ENCODE measurements around the gene CDC16. TPM values are rescaled to one million over a fixed set of nuclear protein-coding genes. Genes with fewer than 3 reads are reported as not detected.
A peak's percentile ranks its signal among the peaks of the same experiment; 100 is the strongest.

CDC16 gene
- total RNA-seq, 6 experiments from 2014 or later = 73.0 to 90.1 (median 82.3) TPM

DNA sequence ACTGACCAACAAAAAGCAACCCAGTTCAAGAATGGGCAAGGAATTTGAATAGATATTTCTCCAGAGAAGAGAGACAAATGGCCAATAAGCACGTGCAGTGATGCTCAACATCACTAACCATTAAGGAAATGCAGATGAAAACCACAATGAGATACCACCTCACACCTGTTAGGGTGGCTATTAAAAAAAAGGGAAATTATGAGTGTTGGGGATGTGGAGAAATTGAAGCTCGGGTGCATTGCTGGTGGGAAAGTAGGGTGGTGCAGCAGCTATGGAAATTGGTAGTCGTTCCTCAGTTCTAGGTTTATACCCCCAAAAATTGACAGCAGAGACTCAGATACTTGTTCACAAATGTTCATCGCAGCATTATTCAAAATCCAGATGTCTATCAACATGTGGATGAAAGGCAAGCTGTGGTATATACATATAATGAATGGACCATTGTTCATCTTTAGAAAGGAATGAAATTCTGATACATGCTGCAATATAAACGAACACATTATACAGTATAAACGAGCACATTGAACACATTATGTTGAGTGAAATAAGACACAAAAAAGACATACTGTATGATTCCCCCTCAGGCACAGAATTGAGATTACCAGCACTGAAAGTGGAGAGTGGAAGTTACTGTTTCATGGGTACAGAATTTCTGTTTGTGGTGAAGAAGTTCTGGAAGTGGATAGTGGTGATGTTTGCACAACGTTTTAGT lies 80.5 kb downstream of the CDC16 start:
- peaks cover 60% of the 10 kb centered on the region for H3K4me1 Mint-ChIP-seq (ENCODE audit: low read depth)
- TF ChIP-seq, protein P1, sequence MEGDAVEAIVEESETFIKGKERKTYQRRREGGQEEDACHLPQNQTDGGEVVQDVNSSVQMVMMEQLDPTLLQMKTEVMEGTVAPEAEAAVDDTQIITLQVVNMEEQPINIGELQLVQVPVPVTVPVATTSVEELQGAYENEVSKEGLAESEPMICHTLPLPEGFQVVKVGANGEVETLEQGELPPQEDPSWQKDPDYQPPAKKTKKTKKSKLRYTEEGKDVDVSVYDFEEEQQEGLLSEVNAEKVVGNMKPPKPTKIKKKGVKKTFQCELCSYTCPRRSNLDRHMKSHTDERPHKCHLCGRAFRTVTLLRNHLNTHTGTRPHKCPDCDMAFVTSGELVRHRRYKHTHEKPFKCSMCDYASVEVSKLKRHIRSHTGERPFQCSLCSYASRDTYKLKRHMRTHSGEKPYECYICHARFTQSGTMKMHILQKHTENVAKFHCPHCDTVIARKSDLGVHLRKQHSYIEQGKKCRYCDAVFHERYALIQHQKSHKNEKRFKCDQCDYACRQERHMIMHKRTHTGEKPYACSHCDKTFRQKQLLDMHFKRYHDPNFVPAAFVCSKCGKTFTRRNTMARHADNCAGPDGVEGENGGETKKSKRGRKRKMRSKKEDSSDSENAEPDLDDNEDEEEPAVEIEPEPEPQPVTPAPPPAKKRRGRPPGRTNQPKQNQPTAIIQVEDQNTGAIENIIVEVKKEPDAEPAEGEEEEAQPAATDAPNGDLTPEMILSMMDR (IDR thresholded peaks at IDR 0.05) = no peak; the same call in 1 of the 2 replicates
- no peaks in the 10 kb centered on the region for H3K9me3 Mint-ChIP-seq
- H3K27ac Mint-ChIP-seq = peak overlapping the region; percentile 80
- DNase-seq = no peak
- peaks cover 3% of the 10 kb centered on the region for H3K27me3 Mint-ChIP-seq (ENCODE audit: insufficient read depth)
- H3K4me3 Mint-ChIP-seq = peak overlapping the region; percentile 92
- H3K36me3 Mint-ChIP-seq (ENCODE audit: low read depth) = peaks cover 17% of the 10 kb centered on the region

DNA sequence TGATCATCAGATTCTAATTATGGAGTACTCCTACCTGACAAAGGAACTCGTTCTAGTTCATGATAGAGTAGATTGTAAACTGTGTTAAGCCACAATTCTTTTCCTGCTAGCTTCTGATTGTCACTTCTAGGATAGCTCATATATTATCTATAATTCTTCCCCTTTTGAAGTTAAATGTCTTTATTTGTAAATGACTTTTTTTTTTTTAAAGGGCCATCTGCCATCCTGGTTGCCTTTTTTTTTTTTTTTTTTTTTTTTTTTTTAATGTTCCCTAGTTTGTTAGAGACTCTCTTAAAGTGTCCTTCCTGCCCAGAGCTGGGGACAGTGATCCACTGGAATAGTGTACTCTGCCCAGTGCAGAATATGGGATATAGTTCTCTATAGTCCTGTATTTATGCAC lies 83.9 kb downstream of the CDC16 start:
- no peak for DNase-seq
- Mint-ChIP-seq H3K9me3 (no peaks in the 10 kb centered on the region), H3K4me3 (peak overlapping the region; percentile 54), H3K36me3 (ENCODE audit: low read depth) (peaks cover 42% of the 10 kb centered on the region), H3K4me1 (ENCODE audit: low read depth) (peaks cover 58% of the 10 kb centered on the region), H3K27me3 (ENCODE audit: insufficient read depth) (peaks cover 3% of the 10 kb centered on the region), H3K27ac (peak overlapping the region; percentile 73)
- TF ChIP-seq, protein P1 (IDR thresholded peaks at IDR 0.05) = no peak

DNA sequence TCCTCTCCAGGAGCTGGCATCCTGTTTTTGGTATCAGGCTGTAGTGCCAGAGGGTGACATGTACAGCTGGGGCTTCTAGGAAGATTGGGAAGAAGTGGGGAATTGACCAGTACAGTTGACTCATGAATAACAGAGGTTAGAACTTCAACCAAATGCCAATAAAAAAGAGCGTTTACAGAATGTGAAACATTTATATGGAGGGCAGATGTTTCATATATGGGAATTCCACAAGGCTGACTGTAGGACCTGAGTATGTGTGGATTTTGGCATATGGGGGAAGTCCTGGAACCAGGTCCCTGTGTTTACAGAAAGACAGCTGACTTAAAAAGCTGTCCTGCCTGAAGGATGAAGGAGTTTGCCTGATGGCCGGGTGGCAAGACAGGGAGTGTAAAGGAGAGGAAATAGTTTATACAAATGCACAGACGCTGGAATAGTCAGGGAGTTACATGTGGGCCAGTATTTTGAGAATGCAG lies 84.8 kb downstream of the CDC16 start:
- Mint-ChIP-seq H3K4me1 (ENCODE audit: low read depth) (peaks cover 53% of the 10 kb centered on the region), H3K27me3 (ENCODE audit: insufficient read depth) (peaks cover 3% of the 10 kb centered on the region), H3K4me3 (peak overlapping the region; percentile 61), H3K9me3 (no peaks in the 10 kb centered on the region), H3K27ac (peak overlapping the region; percentile 73), H3K36me3 (ENCODE audit: low read depth) (peaks cover 48% of the 10 kb centered on the region)
- DNase-seq = peak; percentile 82
- TF ChIP-seq, protein P1 (IDR thresholded peaks at IDR 0.05) = no peak

DNA sequence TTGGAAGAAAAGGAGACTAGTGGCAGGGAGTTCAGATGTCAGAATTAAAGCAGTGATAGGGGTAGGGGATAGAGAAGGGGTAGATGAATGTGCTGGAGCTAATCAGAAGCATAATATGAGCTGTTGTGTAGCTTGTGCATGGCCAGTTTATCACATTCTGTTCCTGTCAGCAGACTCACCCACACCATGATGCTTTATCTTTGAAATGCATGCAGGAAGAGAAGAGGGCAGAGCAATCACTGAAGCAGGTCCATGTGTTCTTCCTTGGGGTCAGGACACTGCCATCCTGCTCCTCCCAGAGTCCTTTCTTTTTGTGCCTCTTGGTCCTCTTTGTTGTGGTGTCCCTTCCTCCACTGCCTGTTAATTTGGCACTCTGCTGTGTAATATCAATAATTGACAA lies 85.4 kb downstream of the CDC16 start:
- TF ChIP-seq, protein P1 (IDR thresholded peaks at IDR 0.05) = no peak
- H3K27ac Mint-ChIP-seq = peak overlapping the region; percentile 73
- no peaks in the 10 kb centered on the region for H3K9me3 Mint-ChIP-seq
- H3K36me3 Mint-ChIP-seq (ENCODE audit: low read depth) = peaks cover 49% of the 10 kb centered on the region
- H3K27me3 Mint-ChIP-seq (ENCODE audit: insufficient read depth) = no peaks in the 10 kb centered on the region; the same call in 1 of the 2 replicates
- H3K4me3 Mint-ChIP-seq = peak overlapping the region; percentile 61
- peaks cover 50% of the 10 kb centered on the region for H3K4me1 Mint-ChIP-seq (ENCODE audit: low read depth)
- no peak for DNase-seq

DNA sequence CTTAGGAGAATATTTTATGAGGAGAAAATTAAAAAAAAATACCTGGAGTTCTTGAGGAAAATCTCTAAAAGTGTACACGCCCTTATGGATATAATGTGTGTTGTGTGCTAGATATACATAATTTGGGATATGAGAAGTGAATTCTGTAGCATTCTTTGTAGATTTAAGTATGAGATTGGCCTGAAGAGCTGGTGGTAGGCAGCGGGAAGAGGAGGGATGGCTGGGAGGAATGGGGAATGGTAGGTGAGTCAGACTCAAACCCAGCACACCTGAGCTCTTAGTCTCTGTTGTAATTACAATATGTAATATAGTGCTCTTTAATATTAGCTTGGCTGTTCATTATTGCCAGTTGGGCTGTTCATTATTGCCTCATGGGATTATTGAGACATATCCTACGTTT lies 86.6 kb downstream of the CDC16 start:
- DNase-seq = no peak
- Mint-ChIP-seq H3K36me3 (ENCODE audit: low read depth) (peaks cover 56% of the 10 kb centered on the region), H3K9me3 (no peaks in the 10 kb centered on the region), H3K27ac (no peak overlapping the region), H3K4me1 (ENCODE audit: low read depth) (peaks cover 49% of the 10 kb centered on the region), H3K4me3 (no peak overlapping the region), H3K27me3 (ENCODE audit: insufficient read depth) (no peaks in the 10 kb centered on the region; the same call in 1 of the 2 replicates)
- TF ChIP-seq, protein P1 (IDR thresholded peaks at IDR 0.05) = no peak

Small RNAs within 50 kb of the gene (microRNA-seq; reads per million reads assigned to microRNA genes)
- not detected for gene MIR4502
- not detected for gene MIR548AR

Other genes with a start within 250 kb of the CDC16 start
- 10 to 100 TPM; 31.6 to 37.6 (median 33.1) TPM for gene RASA3, start 102.3 kb upstream of the CDC16 start, total RNA-seq (2021; fragmentation: NEBNext Ultra II Directional; extraction: Animal tissue kit (Norgen Biotek cat#: 25700))
- gene CFAP97D2, start 55.6 kb upstream of the CDC16 start, total RNA-seq (2021; fragmentation: NEBNext Ultra II Directional; extraction: Animal tissue kit (Norgen Biotek cat#: 25700)) = not detected
- 10 to 100 TPM; 32.4 to 42.9 (median 39.8) TPM for gene UPF3A, start 46.7 kb downstream of the CDC16 start, total RNA-seq (2021; fragmentation: NEBNext Ultra II Directional; extraction: Animal tissue kit (Norgen Biotek cat#: 25700))
- gene CHAMP1, start 79.6 kb downstream of the CDC16 start, total RNA-seq (2021; fragmentation: NEBNext Ultra II Directional; extraction: Animal tissue kit (Norgen Biotek cat#: 25700)) = 10 to 100 TPM; 27.7 to 34.2 (median 28.6) TPM

Data from HFFc6 (cell line).